ENCODE results near the gene KCNQ1. TPM values are rescaled to one million over a fixed set of nuclear protein-coding genes. Genes with fewer than 3 reads are reported as not detected.
A peak's percentile ranks its signal among the peaks of the same experiment; 100 is the strongest.

KCNQ1 gene
- total RNA-seq, 6 donors from 2014 or later: 18.0 to 45.4 (median 32.7) TPM

GRCh38 chr11:2788168-2789071 lies 343.6 kb downstream of the KCNQ1 start:
- ATAC-seq (ENCODE audit: low FRiP score in 2 of 2) (no peak), DNase-seq (peak; percentile 14 to 31)
- Histone ChIP-seq H3K9me3 (no peaks in the 10 kb centered on the region), H3K27me3 (no peaks in the 10 kb centered on the region), H3K27ac (no peak overlapping the region), H3K4me3 (no peak overlapping the region), H3K36me3 (no peaks in the 10 kb centered on the region), H3K4me1 (peaks cover 8 to 21% (median 14%) of the 10 kb centered on the region in 4 donors)
- TF ChIP-seq POLR2AphosphoS5 (IDR thresholded peaks at IDR 0.05): no peak
- WGBS, 2 donors: 41 to 61% methylated on average over 17 to 21 of the region's 22 CpGs

- no peaks in the 10 kb centered on the region for H3K27me3 ChIP-seq
- H3K36me3 ChIP-seq: no peaks in the 10 kb centered on the region
- DNase-seq (peak; percentile 16 to 56), ATAC-seq (ENCODE audit: low FRiP score in 2 of 2) (no peak)
- no peaks in the 10 kb centered on the region for H3K9me3 ChIP-seq
- TF ChIP-seq CTCF (IDR thresholded peaks at IDR 0.05): no peak
- no peak for TF ChIP-seq EP300 (IDR thresholded peaks at IDR 0.05)
- TF ChIP-seq POLR2A (IDR thresholded peaks at IDR 0.05): no peak
- WGBS, 2 donors: 82 to 89% methylated on average over 13 to 18 of the region's 18 CpGs
- no peak overlapping the region for H3K27ac ChIP-seq
- H3K4me1 ChIP-seq: peaks cover 8 to 21% (median 14%) of the 10 kb centered on the region in 4 donors
- no peak overlapping the region for H3K4me3 ChIP-seq
Measured at GRCh38 chr11:2789331-2789730, 344.5 kb downstream of the KCNQ1 start.

GRCh38 chr11:2789791-2790567 lies 345.2 kb downstream of the KCNQ1 start:
- H3K4me3 ChIP-seq: no peak overlapping the region
- no peaks in the 10 kb centered on the region for H3K9me3 ChIP-seq
- peak in 1 of 2 donors; percentile 20 for ATAC-seq (ENCODE audit: low FRiP score in 2 of 2)
- 85 to 92% methylated on average over 2 to 6 of the region's 6 CpGs for WGBS, 2 donors
- peaks cover 8 to 21% (median 14%) of the 10 kb centered on the region in 4 donors for H3K4me1 ChIP-seq
- peak in 1 of 2 donors; percentile 14 for DNase-seq
- TF ChIP-seq EP300 (IDR thresholded peaks at IDR 0.05) (no peak), CTCF (IDR thresholded peaks at IDR 0.05) (no peak), POLR2AphosphoS5 (IDR thresholded peaks at IDR 0.05) (no peak), POLR2A (IDR thresholded peaks at IDR 0.05) (no peak)
- H3K36me3 ChIP-seq: no peaks in the 10 kb centered on the region
- H3K27ac ChIP-seq: no peak overlapping the region
- H3K27me3 ChIP-seq: no peaks in the 10 kb centered on the region

- ATAC-seq (ENCODE audit: low FRiP score in 2 of 2) (no peak), DNase-seq (peak; percentile 17 to 62)
- Histone ChIP-seq H3K4me1 (peaks cover 8 to 21% (median 14%) of the 10 kb centered on the region in 4 donors), H3K9me3 (no peaks in the 10 kb centered on the region), H3K27me3 (no peaks in the 10 kb centered on the region), H3K36me3 (no peaks in the 10 kb centered on the region), H3K4me3 (no peak overlapping the region), H3K27ac (no peak overlapping the region)
- WGBS, 2 donors: 95 to 99% methylated on average over 7 to 11 of the region's 14 CpGs
- TF ChIP-seq POLR2A (IDR thresholded peaks at IDR 0.05): no peak
- TF ChIP-seq EP300 (IDR thresholded peaks at IDR 0.05): no peak
- no peak for TF ChIP-seq POLR2AphosphoS5 (IDR thresholded peaks at IDR 0.05)
- no peak for TF ChIP-seq CTCF (IDR thresholded peaks at IDR 0.05)
Measured at GRCh38 chr11:2790568-2790921, 345.7 kb downstream of the KCNQ1 start.

- DNase-seq (peak; percentile 70 to 85), ATAC-seq (ENCODE audit: low FRiP score in 2 of 2) (peak; percentile 29 to 58)
- peaks cover 8 to 21% (median 14%) of the 10 kb centered on the region in 4 donors for H3K4me1 ChIP-seq
- no peaks in the 10 kb centered on the region for H3K36me3 ChIP-seq
- H3K27ac ChIP-seq: peak overlapping the region in 2 of 4 donors; percentile 43 to 79
- 45 to 57% methylated on average over 19 to 20 of the region's 20 CpGs for WGBS, 2 donors
- no peaks in the 10 kb centered on the region for H3K9me3 ChIP-seq
- H3K4me3 ChIP-seq: peak overlapping the region; percentile 41 to 63 (median 56)
- peak in 1 of 4 donors; percentile 13 for TF ChIP-seq POLR2A (IDR thresholded peaks at IDR 0.05)
- TF ChIP-seq POLR2AphosphoS5 (IDR thresholded peaks at IDR 0.05): no peak
- no peaks in the 10 kb centered on the region for H3K27me3 ChIP-seq
Measured at GRCh38 chr11:2791139-2791520, 346.3 kb downstream of the KCNQ1 start.

All from upper lobe of left lung (tissue), 6 donors.